ENCODE measurements around the gene RASAL1.

- TF ChIP-seq CTCF (IDR thresholded peaks at IDR 0.05): no peak
- no peak for TF ChIP-seq POLR2A (IDR thresholded peaks at IDR 0.05)
Observed at GRCh38 chr12:113170457-113170856, 34.9 kb upstream of the RASAL1 start.

All from esophagus squamous epithelium (tissue), 4 donors.